GM18907 (cell line): ENCODE data around the gene LRCH2.
A peak's percentile ranks its signal among the peaks of the same experiment; 100 is the strongest.
"Not testable (repeated sequence)": the region's sequence is repeated elsewhere in the genome, so short reads cannot be mapped to it uniquely, and the experiment has no call there.

Source experiments
- ATAC-seq: cut with Tn5 transposase; IDR thresholded peaks from one replicate; pipeline ENCODE4 v1.9.1; 2021; ENCODE audit warnings: mild to moderate bottlenecking, moderate library complexity; ENCODE audit not compliant: unreplicated experiment

Gene LRCH2

GRCh38 chrX:115233497-115234455 is at the start of gene LRCH2:
Gene LRCH2, minus strand, starts transcription at chrX:115234096. Its CDS starts 55 bp downstream, at chrX:115234041.
- no peak for ATAC-seq

GRCh38 chrX:115269051-115269683 is 35.3 kb upstream of the LRCH2 start:
- no peak for ATAC-seq

- ATAC-seq, result no peak
Measured at GRCh38 chrX:115268421-115268820, 34.5 kb upstream of the LRCH2 start.

GRCh38 chrX:115266300-115266699 is 32.4 kb upstream of the LRCH2 start:
- no peak for ATAC-seq

GRCh38 chrX:115264009-115264408 is 30.1 kb upstream of the LRCH2 start:
- ATAC-seq, result no peak

- no peak for ATAC-seq
Measured at GRCh38 chrX:115261148-115261547, 27.3 kb upstream of the LRCH2 start.

GRCh38 chrX:115260330-115260729 is 26.4 kb upstream of the LRCH2 start:
- ATAC-seq, result no peak

GRCh38 chrX:115259238-115259875 is 25.5 kb upstream of the LRCH2 start:
- no peak for ATAC-seq

GRCh38 chrX:115257711-115258110 is 23.8 kb upstream of the LRCH2 start:
- ATAC-seq, result no peak

- no peak for ATAC-seq
Measured at GRCh38 chrX:115255003-115255402, 21.1 kb upstream of the LRCH2 start.

- no peak for ATAC-seq
Measured at GRCh38 chrX:115251458-115252233, 17.8 kb upstream of the LRCH2 start.

- ATAC-seq, result no peak
Measured at GRCh38 chrX:115237056-115237455, 3.2 kb upstream of the LRCH2 start.

- no peak for ATAC-seq
Measured at GRCh38 chrX:115236560-115236959, 2.7 kb upstream of the LRCH2 start.

- ATAC-seq, result no peak
Measured at GRCh38 chrX:115234461-115234860, 565 bp upstream of the LRCH2 start.

GRCh38 chrX:115232933-115233496 is 881 bp downstream of the LRCH2 start:
- no peak for ATAC-seq

- ATAC-seq, result no peak
Measured at GRCh38 chrX:115229337-115230003, 4.4 kb downstream of the LRCH2 start.

- ATAC-seq, result peak; percentile 59
Measured at GRCh38 chrX:115226929-115227328, 7.0 kb downstream of the LRCH2 start.

GRCh38 chrX:115217346-115217745 is 16.6 kb downstream of the LRCH2 start:
- ATAC-seq, result not testable (repeated sequence)

GRCh38 chrX:115214605-115215004 is 19.3 kb downstream of the LRCH2 start:
- no peak for ATAC-seq

GRCh38 chrX:115214151-115214550 is 19.7 kb downstream of the LRCH2 start:
- no peak for ATAC-seq
